Hepatocyte (in vitro differentiated cells): ENCODE results near the gene IKBKE. TPM values are rescaled to one million over a fixed set of nuclear protein-coding genes. Genes with fewer than 3 reads are reported as not detected.

Experiments used
- DNase-seq: peaks from one replicate; pipeline ENCODE4 v3.0.0-alpha.2; 2016; ENCODE audit warnings: low spot score
- H2AFZ ChIP-seq: fragments of 200-600 bp; sonication (generic); 2 replicates; pipeline ENCODE4 v1.6.0; 2016; ENCODE audit warnings: antibody characterized with exemption, mild to moderate bottlenecking
- H3K27ac ChIP-seq: fragments of 200-600 bp; sonication (generic); 2 replicates; pipeline ENCODE4 v1.5.1; 2016; ENCODE audit warnings: mild to moderate bottlenecking
- H3K27me3 ChIP-seq: fragments of 200-600 bp; sonication (generic); 2 replicates; pipeline ENCODE4 v1.6.1; 2016
- H3K36me3 ChIP-seq: fragments of 200-600 bp; sonication (generic); replicated peaks from 2 replicates; pipeline ENCODE4 v1.5.1; 2016; ENCODE audit warnings: low read depth; ENCODE audit not compliant: insufficient read depth
- H3K4me1 ChIP-seq: fragments of 200-600 bp; sonication (generic); 2 replicates; pipeline ENCODE4 v1.5.1; 2016; ENCODE audit warnings: mild to moderate bottlenecking, moderate library complexity; ENCODE audit not compliant: insufficient read depth
- H3K4me2 ChIP-seq: fragments of 200-600 bp; sonication (generic); 2 replicates; pipeline ENCODE4 v1.6.0; 2016
- H3K4me3 ChIP-seq: fragments of 200-600 bp; sonication (generic); 2 replicates; pipeline ENCODE4 v1.5.1; 2016; ENCODE audit warnings: mild to moderate bottlenecking
- H3K79me2 ChIP-seq: fragments of 200-600 bp; sonication (generic); 2 replicates; pipeline ENCODE4 v1.6.0; 2017; ENCODE audit warnings: mild to moderate bottlenecking
- H3K9me2 ChIP-seq: fragments of 200-600 bp; sonication (generic); replicated peaks from 2 replicates; pipeline ENCODE4 v1.6.0; 2017; ENCODE audit warnings: mild to moderate bottlenecking; ENCODE audit not compliant: insufficient read depth
- H3K9me3 ChIP-seq: fragments of 200-600 bp; sonication (generic); 2 replicates; pipeline ENCODE4 v1.5.1; 2016; ENCODE audit warnings: low read depth, mild to moderate bottlenecking
- H4K20me1 ChIP-seq: fragments of 200-600 bp; sonication (generic); 2 replicates; pipeline ENCODE4 v1.6.0; 2016; ENCODE audit warnings: mild to moderate bottlenecking; ENCODE audit not compliant: insufficient read depth, poor library complexity, severe bottlenecking
- EZH2 ChIP-seq: fragments of 200-600 bp; sonication (generic); IDR thresholded peaks from 2 replicates; pipeline ENCODE4 v1.6.1; 2016; ENCODE audit warnings: antibody characterized with exemption, mild to moderate bottlenecking, borderline replicate concordance
- EZH2phosphoT487 ChIP-seq: fragments of 200-600 bp; sonication (generic); IDR thresholded peaks from one replicate; pipeline ENCODE4 v1.6.1; 2018; ENCODE audit warnings: antibody characterized with exemption, mild to moderate bottlenecking, low read depth, moderate library complexity; ENCODE audit not compliant: unreplicated experiment, severe bottlenecking
- WGBS: methylation state at CpG from one replicate; pipeline ENCODE4 v1.1.6; 2016; ENCODE audit warnings: low lambda C conversion rate; ENCODE audit errors: missing lambda C conversion rate; 5-methylcytosine and 5-hydroxymethylcytosine counted together
- polyA plus RNA-seq: library from polyadenylated mRNA; unstranded; fragments of >200 nt; fragmentation: Nextera tagmentation; extraction: Ambion mirVana; gene quantifications from 2 replicates; pipeline ENCODE4 v1.2.1, GENCODE V29; 2016
- total RNA-seq: library from RNA; depleted of rRNA; stranded (reverse); fragments of >200 nt; gene quantifications from 2 replicates; pipeline ENCODE4 v1.2.3, GENCODE V29; 2014
- TF ChIP-seq, protein P1 (sequence below): fragments of 200-600 bp; sonication (generic); IDR thresholded peaks from 2 replicates; pipeline ENCODE4 v1.5.1; 2016; ENCODE audit warnings: antibody characterized with exemption, mild to moderate bottlenecking; ENCODE audit not compliant: poor library complexity

The IKBKE gene
- total and polyA plus RNA-seq, 2 experiments from 2014 or later: 5.9 to 6.4 TPM

DNA sequence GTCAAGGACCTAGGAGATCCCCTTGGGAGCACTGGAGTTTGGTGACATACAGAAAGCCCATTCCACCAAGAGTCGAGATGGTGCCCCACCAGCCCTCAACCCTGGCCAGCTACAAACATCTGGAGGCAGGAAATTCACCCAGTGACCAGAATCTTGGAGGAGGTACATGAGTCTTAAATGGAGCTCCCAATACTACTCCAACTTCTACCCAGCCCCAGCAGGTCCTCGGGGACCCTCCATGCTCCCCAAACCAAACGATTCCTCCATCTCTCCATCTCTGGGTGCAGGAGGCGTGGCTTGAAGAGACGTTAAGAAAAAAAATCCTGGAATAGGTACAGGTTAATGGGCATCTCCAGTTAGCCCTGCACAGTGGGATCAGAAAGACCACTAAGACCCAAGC, 31.6 kb downstream of the IKBKE start:
- Histone ChIP-seq H3K27me3 (peaks cover 29% of the 10 kb centered on the region), H3K27ac (peak overlapping the region; percentile 50), H3K9me3 (no peaks in the 10 kb centered on the region), H3K4me3 (no peak overlapping the region), H4K20me1 (no peaks in the 10 kb centered on the region), H3K36me3 (no peaks in the 10 kb centered on the region), H2AFZ (no peak overlapping the region), H3K9me2 (no peaks in the 10 kb centered on the region), H3K4me1 (peaks cover 4% of the 10 kb centered on the region), H3K4me2 (no peak overlapping the region), H3K79me2 (no peaks in the 10 kb centered on the region)
- DNase-seq: no peak
- 88% methylated on average over 5 of the region's 5 CpGs for WGBS
- no peak for TF ChIP-seq EZH2phosphoT487
- TF ChIP-seq, protein P1, sequence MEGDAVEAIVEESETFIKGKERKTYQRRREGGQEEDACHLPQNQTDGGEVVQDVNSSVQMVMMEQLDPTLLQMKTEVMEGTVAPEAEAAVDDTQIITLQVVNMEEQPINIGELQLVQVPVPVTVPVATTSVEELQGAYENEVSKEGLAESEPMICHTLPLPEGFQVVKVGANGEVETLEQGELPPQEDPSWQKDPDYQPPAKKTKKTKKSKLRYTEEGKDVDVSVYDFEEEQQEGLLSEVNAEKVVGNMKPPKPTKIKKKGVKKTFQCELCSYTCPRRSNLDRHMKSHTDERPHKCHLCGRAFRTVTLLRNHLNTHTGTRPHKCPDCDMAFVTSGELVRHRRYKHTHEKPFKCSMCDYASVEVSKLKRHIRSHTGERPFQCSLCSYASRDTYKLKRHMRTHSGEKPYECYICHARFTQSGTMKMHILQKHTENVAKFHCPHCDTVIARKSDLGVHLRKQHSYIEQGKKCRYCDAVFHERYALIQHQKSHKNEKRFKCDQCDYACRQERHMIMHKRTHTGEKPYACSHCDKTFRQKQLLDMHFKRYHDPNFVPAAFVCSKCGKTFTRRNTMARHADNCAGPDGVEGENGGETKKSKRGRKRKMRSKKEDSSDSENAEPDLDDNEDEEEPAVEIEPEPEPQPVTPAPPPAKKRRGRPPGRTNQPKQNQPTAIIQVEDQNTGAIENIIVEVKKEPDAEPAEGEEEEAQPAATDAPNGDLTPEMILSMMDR: no peak
- no peak for TF ChIP-seq EZH2

- WGBS: 94% methylated on average over 2 of the region's 2 CpGs
- H3K27ac ChIP-seq: no peak overlapping the region
Observed at GRCh38 chr1:206502403-206502802, 32.1 kb downstream of the IKBKE start.

GRCh38 chr1:206502812-206503211, 32.5 kb downstream of the IKBKE start:
- 69% methylated on average over 1 of the region's 1 CpG for WGBS
- peaks cover 38% of the 10 kb centered on the region for H3K27me3 ChIP-seq
- H3K36me3 ChIP-seq: no peaks in the 10 kb centered on the region
- H3K4me1 ChIP-seq: peaks cover 9% of the 10 kb centered on the region
- H3K9me3 ChIP-seq: no peaks in the 10 kb centered on the region
- TF ChIP-seq EZH2 (no peak), EZH2phosphoT487 (no peak)
- TF ChIP-seq, protein P1: no peak
- no peaks in the 10 kb centered on the region for H4K20me1 ChIP-seq
- H3K4me3 ChIP-seq: no peak overlapping the region
- no peaks in the 10 kb centered on the region for H3K9me2 ChIP-seq
- no peaks in the 10 kb centered on the region for H3K79me2 ChIP-seq
- H2AFZ ChIP-seq: no peak overlapping the region
- no peak for DNase-seq
- H3K27ac ChIP-seq: no peak overlapping the region
- H3K4me2 ChIP-seq: no peak overlapping the region

More at GRCh38 chr1:206502403-206502802, 32.1 kb downstream of the IKBKE start:
- TF ChIP-seq, protein P1: no peak
- TF ChIP-seq EZH2 (no peak), EZH2phosphoT487 (no peak)
- H2AFZ ChIP-seq: no peak overlapping the region
- H3K4me3 ChIP-seq: no peak overlapping the region
- no peaks in the 10 kb centered on the region for H3K9me2 ChIP-seq
- H3K4me1 ChIP-seq: peaks cover 8% of the 10 kb centered on the region
- H3K36me3 ChIP-seq: no peaks in the 10 kb centered on the region
- peaks cover 34% of the 10 kb centered on the region for H3K27me3 ChIP-seq
- H3K4me2 ChIP-seq: no peak overlapping the region
- no peaks in the 10 kb centered on the region for H4K20me1 ChIP-seq
- no peaks in the 10 kb centered on the region for H3K79me2 ChIP-seq
- no peak for DNase-seq
- H3K9me3 ChIP-seq: no peaks in the 10 kb centered on the region
